HepG2 (cell line): ENCODE measurements around the gene METTL27. TPM values are rescaled to one million over a fixed set of nuclear protein-coding genes. Genes with fewer than 3 reads are reported as not detected.

Source experiments
- ATF1 ChIP-seq: IDR thresholded peaks from 2 replicates; pipeline ENCODE4 v1.6.1; 2016; ENCODE audit warnings: mild to moderate bottlenecking, control low read depth
- ATF6 ChIP-seq: sonication (generic); formaldehyde crosslinking; conservative IDR thresholded peaks from 2 replicates; pipeline ENCODE4 v1.4.0; 2020; ENCODE audit warnings: missing genetic modification reagents
- DMTF1 ChIP-seq: sonication (generic); formaldehyde crosslinking; IDR thresholded peaks from 2 replicates; pipeline ENCODE4 v1.4.0; 2020; ENCODE audit warnings: mild to moderate bottlenecking, missing genetic modification reagents
- SOX5 ChIP-seq: IDR thresholded peaks from 2 replicates; pipeline ENCODE4 v1.6.1; 2016; ENCODE audit warnings: borderline replicate concordance
- ZBTB40 ChIP-seq, 2 experiments: fragments of 450-650 bp in 1 of 2; sonication (generic) in 1 of 2; formaldehyde crosslinking in 1 of 2; IDR thresholded peaks; 2 replicates each; pipeline versions ENCODE4 v1.6.1 to v1.8.0; 2016 to 2022; ENCODE audit warnings: antibody characterized with exemption in 1 of 2, mild to moderate bottlenecking in 1 of 2, missing genetic modification reagents in 1 of 2
- ZMAT3 ChIP-seq: sonication (generic); formaldehyde crosslinking; conservative IDR thresholded peaks from 2 replicates; pipeline ENCODE4 v1.7.0; 2021; ENCODE audit warnings: missing genetic modification reagents
- ZNF432 ChIP-seq: sonication (generic); formaldehyde crosslinking; IDR thresholded peaks from 2 replicates; pipeline ENCODE4 v1.5.0; 2020; ENCODE audit warnings: missing genetic modification reagents, mild to moderate bottlenecking, borderline replicate concordance
- ZNF687 ChIP-seq: sonication (generic); formaldehyde crosslinking; IDR thresholded peaks from 2 replicates; pipeline ENCODE4 v1.5.1; 2020; ENCODE audit warnings: mild to moderate bottlenecking, missing genetic modification reagents, moderate library complexity
- ZNF782 ChIP-seq: sonication (generic); formaldehyde crosslinking; IDR thresholded peaks from 2 replicates; pipeline ENCODE4 v1.4.0; 2020; ENCODE audit warnings: missing genetic modification reagents, mild to moderate bottlenecking, borderline replicate concordance
- polyA plus RNA-seq, 8 experiments: library from polyadenylated mRNA; depleted of rRNA in 3 of 8; stranded (reverse) in 7 of 8; unstranded in 1 of 8; fragments of >200 nt; fragmentation: Illumina TruSeq in 4 of 8; extraction: Trizol in 4 of 8; gene quantifications; 2 replicates each; pipeline versions ENCODE4 v1.2.1 to v1.2.3, GENCODE V29; 2011 to 2016; ENCODE audit warnings: low read depth in 4 of 8, missing spikeins in 1 of 8, mixed read lengths in 1 of 8; ENCODE audit not compliant: insufficient read depth in 1 of 8
- total RNA-seq, 5 experiments: library from RNA; depleted of rRNA; stranded (reverse); fragments of >200 nt; fragmentation: Illumina TruSeq; extraction: Trizol; gene quantifications; 2 replicates each; pipeline ENCODE4 v1.2.3, GENCODE V29; 2016; ENCODE audit warnings: low read depth in 1 of 5

METTL27 gene
- total and polyA plus RNA-seq, 2 of the 13 experiments (the other 11 are each of a cell fraction or from before 2014, with no cell fraction given) = 2.0 to 3.0 TPM

GRCh38 chr7:73830681-73831583 is 11.4 kb downstream of the METTL27 start, which contains the start of gene CLDN4 (continued):
- TF ChIP-seq DMTF1 (no peak), SOX5 (CRISPR knock-in tag) (peak; percentile 11; the same call in 1 of the 2 replicates), ZNF687 (CRISPR knock-in tag) (peak; percentile 93), ZBTB40 (IDR thresholded peaks at IDR 0.05) (no peak), ZBTB40 (CRISPR knock-in tag; IDR thresholded peaks at IDR 0.05) (peak; percentile 44; the same call in 1 of the 2 replicates), ZNF432 (CRISPR knock-in tag) (no peak), ZNF782 (no peak; the same call in 1 of the 2 replicates), ATF1 (CRISPR knock-in tag) (no peak), ATF6 (no peak), ZMAT3 (CRISPR knock-in tag) (no peak)
